GM19463 (cell line): ENCODE measurements around the gene ZNF316.
"Not testable (repeated sequence)": the region's sequence is repeated elsewhere in the genome, so short reads cannot be mapped to it uniquely, and the experiment has no call there.

ENCODE experiments used
- ATAC-seq: cut with Tn5 transposase; IDR thresholded peaks from one replicate; pipeline ENCODE4 v1.9.1; 2021; ENCODE audit warnings: mild to moderate bottlenecking, moderate library complexity; ENCODE audit not compliant: unreplicated experiment

Gene ZNF316

GRCh38 chr7:6646465-6646864, 9.3 kb downstream of the ZNF316 start:
- no peak for ATAC-seq

GRCh38 chr7:6647080-6647479, 10.0 kb downstream of the ZNF316 start:
- ATAC-seq = no peak

- ATAC-seq = no peak
Observed at GRCh38 chr7:6647541-6647940, 10.4 kb downstream of the ZNF316 start.

- no peak for ATAC-seq
Observed at GRCh38 chr7:6648066-6648814, 11.1 kb downstream of the ZNF316 start.

GRCh38 chr7:6648815-6649104, 11.6 kb downstream of the ZNF316 start:
- no peak for ATAC-seq

- no peak for ATAC-seq
Observed at GRCh38 chr7:6649241-6649961, 12.3 kb downstream of the ZNF316 start.

GRCh38 chr7:6650086-6650485, 13.0 kb downstream of the ZNF316 start:
- ATAC-seq = no peak

- ATAC-seq = no peak
Observed at GRCh38 chr7:6650521-6651011, 13.4 kb downstream of the ZNF316 start.

GRCh38 chr7:6651851-6652445, 14.8 kb downstream of the ZNF316 start:
- ATAC-seq = no peak

GRCh38 chr7:6652446-6653011, 15.4 kb downstream of the ZNF316 start:
- ATAC-seq = no peak

- ATAC-seq = no peak
Observed at GRCh38 chr7:6653071-6654003, 16.2 kb downstream of the ZNF316 start.

GRCh38 chr7:6654113-6654841, 17.2 kb downstream of the ZNF316 start:
- ATAC-seq = no peak

GRCh38 chr7:6654842-6655610, 17.9 kb downstream of the ZNF316 start:
- ATAC-seq = no peak

GRCh38 chr7:6655636-6656385, 18.7 kb downstream of the ZNF316 start:
- no peak for ATAC-seq

GRCh38 chr7:6656413-6656812, 19.3 kb downstream of the ZNF316 start:
- ATAC-seq = no peak

GRCh38 chr7:6658618-6659345, 21.7 kb downstream of the ZNF316 start:
- ATAC-seq = no peak

GRCh38 chr7:6670851-6671250, 33.7 kb downstream of the ZNF316 start:
- ATAC-seq = not testable (repeated sequence)
